NCI-H187 (cell line): Measurements from ENCODE around the gene CEP85.
A peak's percentile ranks its signal among the peaks of the same experiment; 100 is the strongest.
"Not testable (repeated sequence)": the region's sequence is repeated elsewhere in the genome, so short reads cannot be mapped to it uniquely, and the experiment has no call there.

Source experiments
- DNase-seq, 2 experiments: peaks; one replicate each; lab custom pipeline; 2025; lab: John Stamatoyannopoulos, UW

CEP85 gene

GRCh38 chr1:26290122-26290881 lies 56.3 kb downstream of the CEP85 start:
- DNase-seq, result no peak

- no peak for DNase-seq
These were observed 56.9 kb downstream of the CEP85 start for GRCh38 chr1:26290882-26291261.

DNA sequence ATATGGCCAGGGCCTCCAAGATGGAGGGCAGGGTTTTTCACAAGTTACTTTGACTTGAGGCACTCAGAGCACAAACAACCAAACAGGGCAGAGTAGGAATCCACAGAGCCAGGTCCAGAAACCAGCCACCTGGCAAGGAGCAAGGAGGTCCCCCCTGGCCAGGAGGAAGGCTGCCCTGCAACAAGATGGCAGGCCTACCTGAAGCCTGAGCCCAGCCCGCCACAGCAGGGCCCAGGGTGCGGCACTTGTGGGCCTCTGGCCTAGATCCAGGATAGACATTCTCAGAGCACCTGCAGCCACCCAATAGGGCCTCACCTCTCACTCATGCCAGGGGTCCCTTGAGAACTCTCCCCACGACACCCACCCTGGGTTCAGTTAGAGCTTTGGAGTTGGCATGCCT lies 57.4 kb downstream of the CEP85 start:
- DNase-seq, result no peak

DNA sequence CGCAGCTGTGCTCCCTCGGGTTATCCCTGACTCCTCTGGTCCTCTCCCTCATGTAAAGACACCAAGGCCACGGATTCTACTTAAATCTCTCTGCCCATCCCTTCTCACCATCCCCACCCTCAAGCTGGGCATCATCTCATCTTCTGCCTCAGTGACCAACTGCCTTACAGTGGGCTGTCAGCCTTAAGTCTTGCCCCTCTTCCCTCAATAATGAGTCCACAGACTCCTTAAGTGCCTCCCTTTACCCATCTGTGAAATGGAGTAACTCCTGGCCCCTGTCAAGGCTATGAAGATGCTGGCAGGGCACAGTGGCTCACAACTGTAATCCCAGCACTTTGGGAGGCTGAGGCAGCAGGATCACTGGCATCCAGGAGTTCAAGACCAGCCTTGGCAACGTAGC lies 57.9 kb downstream of the CEP85 start:
- DNase-seq, result no peak

DNA sequence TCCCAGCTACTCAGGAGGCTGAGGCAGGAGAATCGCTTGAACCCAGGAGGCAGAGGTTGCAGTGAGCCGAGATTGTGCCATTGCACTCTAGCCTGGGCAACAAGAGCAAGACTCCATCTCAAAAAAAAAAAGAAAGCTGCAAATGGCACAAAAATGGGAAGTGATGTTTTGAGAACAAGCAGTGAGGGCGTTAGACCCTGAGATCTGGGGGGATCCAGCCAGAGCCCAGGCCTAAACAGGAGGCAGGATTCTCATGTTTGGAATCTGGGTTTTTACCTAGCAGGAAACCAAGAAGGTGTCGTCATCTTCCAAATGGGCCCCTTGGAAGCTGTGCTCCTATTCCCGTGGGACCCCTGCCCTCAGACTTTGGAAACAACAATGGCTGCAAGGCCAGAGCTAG lies 58.7 kb downstream of the CEP85 start:
- DNase-seq, result not testable (repeated sequence)

GRCh38 chr1:26293911-26294463 lies 60.0 kb downstream of the CEP85 start:
- DNase-seq, result no peak

DNA sequence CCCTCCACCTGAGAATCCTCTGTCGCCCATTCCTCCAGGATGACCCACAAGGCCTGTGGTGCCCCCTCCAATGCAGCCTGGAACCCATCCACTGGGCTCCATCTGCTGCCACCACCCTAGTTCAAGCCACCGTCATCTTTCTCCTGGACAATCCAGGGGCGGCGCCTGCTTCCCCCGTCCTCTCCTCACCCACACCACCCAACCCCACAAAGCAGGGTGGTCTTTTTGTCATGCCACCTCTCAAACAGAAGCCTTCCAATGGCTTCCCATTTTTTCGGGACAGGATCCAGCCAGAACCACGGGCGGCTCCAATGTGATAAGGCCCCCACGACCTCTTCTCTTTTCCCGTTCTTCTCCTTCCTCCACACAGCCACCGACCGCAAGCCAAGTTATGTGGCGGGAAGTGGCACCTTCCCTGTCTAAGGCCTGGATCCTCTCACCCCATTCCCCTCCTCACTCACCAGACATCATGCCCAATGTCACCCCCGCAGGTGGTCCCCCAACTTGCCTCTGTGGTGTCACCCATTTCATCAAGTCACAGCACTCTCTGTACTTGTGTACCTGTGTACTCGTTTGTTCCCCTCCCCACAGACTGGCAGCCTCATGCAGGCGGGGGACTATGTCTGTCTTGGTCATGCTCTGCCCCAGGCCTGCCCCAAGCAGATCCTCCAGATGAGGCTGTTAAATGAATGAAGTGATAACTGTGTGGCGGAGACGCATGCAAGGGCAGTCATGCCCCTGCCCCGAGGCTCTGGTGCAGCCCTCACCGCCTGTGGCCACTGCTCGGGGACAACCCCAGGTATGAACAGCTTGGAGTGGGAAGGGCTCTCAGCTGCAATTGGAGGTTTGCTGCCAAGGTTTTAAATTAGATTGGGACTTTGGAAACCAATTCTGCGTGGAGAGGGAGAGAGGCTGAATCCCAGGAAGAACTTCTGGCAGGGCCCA lies 61.5 kb downstream of the CEP85 start:
- no peak for DNase-seq

DNA sequence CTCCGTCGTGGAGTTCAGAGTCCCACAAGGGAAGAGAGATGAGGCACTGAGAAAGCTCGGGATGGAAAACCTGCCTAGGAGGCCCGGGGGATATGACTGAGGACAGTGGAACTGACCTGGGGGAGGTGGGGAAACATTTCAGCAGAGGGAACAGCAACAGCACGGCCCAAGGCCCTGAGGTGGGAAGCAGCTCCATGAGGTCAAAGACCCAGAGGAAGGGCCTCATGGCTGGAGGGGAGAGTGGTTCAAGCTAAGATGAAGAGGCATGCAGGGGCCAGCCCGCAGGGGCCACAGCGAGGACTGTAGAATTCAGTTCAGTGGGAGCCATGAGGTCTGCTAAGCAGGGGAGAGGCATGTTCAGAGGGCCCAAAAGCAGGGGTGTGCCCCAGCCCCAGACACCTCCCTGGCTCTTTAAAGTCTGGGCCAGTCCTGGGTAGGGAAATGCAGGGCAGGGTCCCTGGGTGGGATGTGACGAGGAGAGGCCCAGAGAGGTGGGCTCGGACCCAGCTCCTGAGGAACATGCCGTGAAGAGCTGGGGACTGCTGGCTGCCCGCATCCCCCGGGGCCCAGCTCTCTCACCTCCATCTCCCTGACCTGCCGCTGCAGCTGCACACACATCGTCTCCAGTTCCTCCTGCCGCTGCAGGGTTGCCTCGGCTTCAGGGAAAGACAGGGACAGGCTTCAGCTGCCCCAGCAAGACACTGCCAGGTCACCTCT lies 62.5 kb downstream of the CEP85 start:
- no peak for DNase-seq

DNA sequence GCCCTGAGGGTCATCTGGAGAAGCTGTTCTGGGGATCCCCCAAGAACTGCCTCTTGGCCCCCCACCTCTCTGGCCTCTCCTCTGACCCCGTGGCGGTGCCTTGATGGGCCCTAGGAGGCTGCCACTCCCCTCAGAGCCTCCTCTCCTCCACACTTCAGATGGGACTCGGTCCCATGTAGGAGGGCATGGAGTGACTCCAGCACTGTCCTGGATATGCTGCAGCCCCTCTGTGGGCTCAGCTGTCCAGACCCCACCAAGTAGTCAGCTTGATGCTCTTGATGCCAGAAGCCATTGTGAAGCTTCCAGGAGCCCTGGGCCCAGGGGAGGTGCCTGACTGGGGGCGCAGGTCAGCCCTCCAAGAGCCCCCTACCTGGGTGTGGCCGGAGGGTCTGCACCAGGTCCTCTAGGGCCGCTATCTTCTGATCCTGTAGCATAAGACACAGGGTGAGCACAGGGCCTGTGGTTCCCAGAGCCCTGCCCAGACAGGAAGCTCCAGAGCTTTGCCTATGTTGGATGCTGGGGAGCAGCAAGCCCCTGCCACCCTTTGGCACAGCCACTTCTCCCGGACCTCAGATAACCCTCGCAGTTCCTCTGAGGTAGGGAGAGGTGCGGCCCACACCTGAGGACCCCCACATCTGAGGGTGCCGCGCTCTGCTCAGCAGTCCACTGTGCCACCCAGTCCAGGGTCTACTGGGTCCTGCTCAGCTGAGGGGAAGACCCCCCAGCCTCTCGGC lies 63.2 kb downstream of the CEP85 start:
- no peak for DNase-seq

DNA sequence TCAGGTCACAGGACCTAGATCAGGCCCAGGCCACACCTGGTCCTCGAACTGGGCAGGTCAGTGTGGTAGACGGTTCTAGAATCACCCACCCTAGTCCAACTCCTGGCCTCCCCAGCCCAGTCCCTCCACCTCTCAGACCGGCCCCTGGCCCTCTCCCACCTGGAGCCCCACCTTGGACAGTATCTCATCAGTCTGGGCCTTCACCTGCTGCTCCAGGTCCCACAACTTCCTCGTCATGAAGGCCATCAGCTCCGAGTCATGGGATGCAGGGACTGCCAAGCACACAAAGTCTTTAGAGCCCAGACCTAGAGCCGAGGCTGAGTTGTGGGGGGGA lies 63.8 kb downstream of the CEP85 start:
- DNase-seq, result no peak

- no peak for DNase-seq
These were observed 66.7 kb downstream of the CEP85 start for GRCh38 chr1:26300578-26301275.

- no peak for DNase-seq
These were observed 68.9 kb downstream of the CEP85 start for GRCh38 chr1:26302733-26303405.

GRCh38 chr1:26305667-26306289 lies 71.8 kb downstream of the CEP85 start:
- no peak for DNase-seq

DNA sequence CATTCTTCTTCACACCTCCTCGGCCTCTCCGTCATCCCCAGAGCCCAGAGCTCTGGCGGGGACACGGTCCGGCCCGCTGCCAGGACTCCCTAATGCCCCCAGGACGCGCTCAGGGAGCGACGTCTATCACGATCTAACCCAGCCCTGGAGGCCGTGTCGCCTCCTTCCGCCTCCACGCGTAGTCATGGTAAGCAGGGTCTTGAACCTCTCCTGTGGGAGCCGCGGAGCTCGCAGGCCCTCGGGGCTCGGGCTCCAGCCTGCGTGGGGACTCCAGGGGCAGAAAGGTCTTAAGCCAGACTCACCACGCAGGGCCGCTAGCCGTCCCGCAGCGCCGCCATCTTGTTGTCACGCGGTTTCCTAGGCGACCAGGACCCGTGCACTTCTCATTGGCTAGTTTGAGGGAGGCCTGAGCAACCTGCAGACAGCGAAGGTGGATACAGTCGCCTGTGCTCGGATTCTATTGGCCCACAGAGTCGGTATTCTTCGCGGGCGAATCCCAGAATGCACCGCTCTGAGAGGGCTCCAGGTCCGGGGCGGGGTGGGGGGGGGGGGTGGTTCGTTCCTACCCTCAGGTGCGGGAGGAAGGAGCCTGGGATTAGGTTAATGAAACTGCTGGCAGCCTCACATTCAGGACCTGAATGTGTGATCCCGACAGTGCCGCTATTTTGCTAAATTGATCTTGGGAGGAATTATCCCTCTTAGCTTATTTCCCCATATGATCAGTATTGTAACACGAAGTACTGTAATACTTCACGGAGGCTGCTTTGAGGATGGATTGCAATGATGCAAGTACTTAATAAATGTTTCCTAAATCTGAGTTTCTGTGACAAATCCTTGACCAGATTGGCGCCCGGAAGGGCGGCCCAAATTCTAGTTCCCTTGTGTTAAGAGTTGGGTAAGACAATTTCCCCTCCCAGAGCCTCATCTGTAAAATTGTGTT lies 72.6 kb downstream of the CEP85 start, which contains the start of gene UBXN11:
Gene UBXN11 (minus strand): TSS at position 347 of the 940 bp plus-strand sequence. CDS start 3,753 bp downstream, outside the sequence.
- DNase-seq, result peak; percentile 83 to 91

DNA sequence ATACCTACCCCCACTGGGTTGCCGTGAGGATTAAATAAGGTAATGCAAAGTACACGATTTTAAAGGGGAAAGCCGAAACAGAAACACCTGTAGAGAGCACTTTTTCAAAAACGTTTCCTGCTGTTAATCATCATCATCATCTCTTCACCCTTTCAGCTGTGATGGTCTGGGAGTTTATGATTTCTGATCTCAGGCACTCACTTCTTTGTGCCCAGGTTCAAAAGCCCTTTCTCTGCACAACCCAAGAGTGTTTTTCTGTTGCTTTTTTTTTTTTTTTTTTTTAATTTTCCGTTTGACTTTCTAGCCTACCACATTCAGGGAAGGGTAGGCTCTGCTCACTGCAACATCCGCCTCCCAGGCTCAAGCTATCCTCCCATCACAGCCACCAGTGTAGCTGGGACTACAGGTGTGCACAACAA lies 73.4 kb downstream of the CEP85 start:
- DNase-seq, result no peak

- not testable (repeated sequence) for DNase-seq
These were observed 74.2 kb downstream of the CEP85 start for GRCh38 chr1:26307966-26308899.

- DNase-seq, result no peak
These were observed 80.5 kb downstream of the CEP85 start for GRCh38 chr1:26314501-26314900.
